GM23248 (cell line): ENCODE data around the gene ASXL1. TPM values are rescaled to one million over a fixed set of nuclear protein-coding genes. Genes with fewer than 3 reads are reported as not detected.

ENCODE experiments used
- DNase-seq: peaks from one replicate; pipeline ENCODE4 v3.0.0-alpha.2; 2015
- H2AFZ ChIP-seq: fragments of 200-600 bp; sonication (generic); 2 replicates; pipeline ENCODE4 v1.6.1; 2016; ENCODE audit warnings: antibody characterized with exemption
- H3F3A ChIP-seq: fragments of 200-600 bp; sonication (generic); 2 replicates; pipeline ENCODE4 v1.6.1; 2016; ENCODE audit warnings: mild to moderate bottlenecking, antibody characterized with exemption, mixed run types; ENCODE audit not compliant: insufficient read depth
- H3K27ac ChIP-seq: fragments of 200-600 bp; sonication (generic); 2 replicates; pipeline ENCODE4 v1.5.1; 2016; ENCODE audit warnings: mild to moderate bottlenecking
- H3K27me3 ChIP-seq: fragments of 200-600 bp; sonication (generic); replicated peaks from 2 replicates; pipeline ENCODE4 v1.6.1; 2016; ENCODE audit warnings: mild to moderate bottlenecking; ENCODE audit not compliant: insufficient read depth
- H3K36me3 ChIP-seq: fragments of 200-600 bp; sonication (generic); 2 replicates; pipeline ENCODE4 v1.6.1; 2016; ENCODE audit warnings: low read depth, mild to moderate bottlenecking
- H3K4me1 ChIP-seq: fragments of 200-600 bp; sonication (generic); 2 replicates; pipeline ENCODE4 v1.6.1; 2016; ENCODE audit warnings: mild to moderate bottlenecking; ENCODE audit not compliant: insufficient read depth
- H3K4me2 ChIP-seq: fragments of 200-600 bp; sonication (generic); one replicate; pipeline ENCODE4 v1.6.1; 2016; ENCODE audit warnings: mild to moderate bottlenecking; ENCODE audit not compliant: unreplicated experiment
- H3K4me3 ChIP-seq: fragments of 200-600 bp; sonication (generic); 2 replicates; pipeline ENCODE4 v1.5.1; 2016; ENCODE audit warnings: mild to moderate bottlenecking
- H3K79me2 ChIP-seq: fragments of 200-600 bp; sonication (generic); 2 replicates; pipeline ENCODE4 v1.6.1; 2016; ENCODE audit warnings: mild to moderate bottlenecking; ENCODE audit not compliant: insufficient read depth
- H3K9ac ChIP-seq: fragments of 200-600 bp; sonication (generic); 2 replicates; pipeline ENCODE4 v1.6.1; 2016; ENCODE audit warnings: mild to moderate bottlenecking
- H3K9me2 ChIP-seq: fragments of 200-600 bp; sonication (generic); 2 replicates; pipeline ENCODE4 v1.6.1; 2016; ENCODE audit warnings: mixed run types, mild to moderate bottlenecking, moderate library complexity; ENCODE audit not compliant: insufficient read depth
- H3K9me3 ChIP-seq: fragments of 200-600 bp; sonication (generic); one replicate; pipeline ENCODE4 v1.6.1; 2017; ENCODE audit warnings: low read depth
- H4K20me1 ChIP-seq: fragments of 200-600 bp; sonication (generic); 2 replicates; pipeline ENCODE4 v1.6.0; 2016; ENCODE audit not compliant: insufficient read depth
- EZH2 ChIP-seq: fragments of 200-600 bp; sonication (generic); IDR thresholded peaks from 2 replicates; pipeline ENCODE4 v1.6.1; 2018; ENCODE audit warnings: antibody characterized with exemption, mild to moderate bottlenecking; ENCODE audit not compliant: insufficient read depth, poor library complexity, severe bottlenecking
- EZH2phosphoT487 ChIP-seq: fragments of 200-600 bp; sonication (generic); IDR thresholded peaks from 2 replicates; pipeline ENCODE4 v1.6.1; 2018; ENCODE audit warnings: antibody characterized with exemption, moderate library complexity, mild to moderate bottlenecking, low read depth; ENCODE audit not compliant: insufficient read depth
- WGBS, 2 experiments: methylation state at CpG; one replicate each; pipeline ENCODE4 v1.1.6; 2015 to 2017; ENCODE audit warnings: low lambda C conversion rate in 2 of 2, low coverage in 1 of 2; ENCODE audit errors: missing lambda C conversion rate in 2 of 2; 5-methylcytosine and 5-hydroxymethylcytosine counted together
- in situ Hi-C: fragments of 300-500 bp; cut with MboI; formaldehyde crosslinking; loops from 2 replicates; pipeline ENCODE4 v1.15.0; 2020
- polyA plus RNA-seq: library from polyadenylated mRNA; unstranded; fragments of >200 nt; fragmentation: Nextera tagmentation; extraction: Ambion mirVana; gene quantifications from 2 replicates; pipeline ENCODE4 v1.2.1, GENCODE V29; 2016
- total RNA-seq: library from RNA; depleted of rRNA; stranded (reverse); fragments of >200 nt; shearing (Covaris generic); gene quantifications from 2 replicates; pipeline ENCODE4 v1.2.3, GENCODE V29; 2014

Gene ASXL1
- total and polyA plus RNA-seq, 2 experiments from 2014 or later = 13.8 to 39.9 TPM

DNA sequence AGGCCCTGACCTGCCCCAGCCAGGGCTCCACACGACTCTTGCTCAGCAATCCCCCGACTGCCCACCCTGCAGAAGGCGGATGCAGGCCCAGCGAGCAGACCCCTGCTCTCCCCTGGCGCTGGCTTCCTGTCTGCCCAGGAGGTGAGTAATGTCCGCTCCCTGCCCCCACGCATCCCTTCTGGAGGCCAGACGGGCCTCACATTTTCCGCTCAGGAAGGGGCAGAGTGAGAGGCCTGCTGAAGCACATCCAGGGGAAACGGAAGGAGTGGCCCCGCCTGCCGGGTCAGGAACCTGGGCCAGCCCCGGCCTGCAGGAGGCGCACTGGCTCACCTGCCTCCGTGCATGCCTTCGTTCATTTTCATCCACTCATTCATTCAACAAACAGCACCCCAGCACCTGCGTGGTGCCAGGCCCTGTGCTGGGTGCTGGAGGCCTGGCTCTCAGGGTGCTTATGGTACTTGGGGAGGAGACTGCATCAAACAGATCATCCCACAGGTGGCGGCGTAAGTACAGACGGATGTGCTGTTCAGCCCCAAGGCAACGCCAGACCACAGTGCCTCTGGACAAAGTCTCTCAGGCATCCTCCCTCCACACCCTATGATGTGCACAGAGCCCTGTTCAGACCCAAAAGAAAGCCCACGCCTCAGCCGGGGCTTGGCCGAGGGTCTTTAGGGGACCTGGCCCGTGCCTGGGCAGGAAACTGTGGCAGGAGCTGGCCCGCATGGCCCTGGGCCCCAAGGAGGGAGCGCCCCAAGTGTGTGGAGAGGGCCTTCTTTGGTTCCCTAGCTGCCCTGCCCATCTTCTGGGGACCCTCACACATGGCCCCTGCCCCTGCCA, 112.1 kb downstream of the ASXL1 start:
- no peak overlapping the region for H3K9ac ChIP-seq
- H4K20me1 ChIP-seq = no peaks in the 10 kb centered on the region
- H3F3A ChIP-seq = no peaks in the 10 kb centered on the region
- H3K27me3 ChIP-seq = no peaks in the 10 kb centered on the region
- H2AFZ ChIP-seq = no peak overlapping the region
- in situ Hi-C loops = no loop called here
- H3K9me2 ChIP-seq = no peaks in the 10 kb centered on the region
- no peak overlapping the region for H3K27ac ChIP-seq
- H3K4me2 ChIP-seq = no peak overlapping the region
- no peaks in the 10 kb centered on the region for H3K9me3 ChIP-seq
- H3K4me3 ChIP-seq = no peak overlapping the region
- 82 to 83% methylated on average over 26 to 27 of the region's 27 CpGs for WGBS, 2 experiments
- TF ChIP-seq EZH2 (no peak), EZH2phosphoT487 (no peak)
- H3K4me1 ChIP-seq = peaks cover 8% of the 10 kb centered on the region; the same call in 1 of the 2 replicates
- peaks cover 53% of the 10 kb centered on the region for H3K79me2 ChIP-seq
- H3K36me3 ChIP-seq = no peaks in the 10 kb centered on the region
- DNase-seq = peak; percentile 29

DNA sequence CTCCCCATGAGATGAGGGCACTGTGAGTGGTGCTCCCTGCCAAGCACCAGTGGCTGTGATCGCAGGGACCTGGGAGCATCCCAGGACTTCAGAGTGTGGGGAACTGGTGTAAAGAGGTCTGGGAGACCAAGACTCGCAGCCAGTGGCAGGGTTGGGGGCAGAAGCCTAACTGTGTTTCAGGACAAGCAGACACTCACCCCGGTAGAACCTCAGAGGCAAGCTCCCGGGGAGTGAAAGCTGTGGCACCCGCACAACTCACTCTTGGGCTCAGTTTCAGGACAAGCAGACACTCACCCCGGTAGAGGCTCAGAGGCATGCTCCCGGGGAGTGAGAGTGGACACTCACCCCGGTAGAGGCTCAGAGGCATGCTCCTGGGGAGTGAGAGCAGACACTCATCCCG, 112.8 kb downstream of the ASXL1 start:
- Histone ChIP-seq H3K79me2 (peaks cover 53% of the 10 kb centered on the region), H3K27ac (no peak overlapping the region), H3K4me1 (peaks cover 13% of the 10 kb centered on the region)

DNA sequence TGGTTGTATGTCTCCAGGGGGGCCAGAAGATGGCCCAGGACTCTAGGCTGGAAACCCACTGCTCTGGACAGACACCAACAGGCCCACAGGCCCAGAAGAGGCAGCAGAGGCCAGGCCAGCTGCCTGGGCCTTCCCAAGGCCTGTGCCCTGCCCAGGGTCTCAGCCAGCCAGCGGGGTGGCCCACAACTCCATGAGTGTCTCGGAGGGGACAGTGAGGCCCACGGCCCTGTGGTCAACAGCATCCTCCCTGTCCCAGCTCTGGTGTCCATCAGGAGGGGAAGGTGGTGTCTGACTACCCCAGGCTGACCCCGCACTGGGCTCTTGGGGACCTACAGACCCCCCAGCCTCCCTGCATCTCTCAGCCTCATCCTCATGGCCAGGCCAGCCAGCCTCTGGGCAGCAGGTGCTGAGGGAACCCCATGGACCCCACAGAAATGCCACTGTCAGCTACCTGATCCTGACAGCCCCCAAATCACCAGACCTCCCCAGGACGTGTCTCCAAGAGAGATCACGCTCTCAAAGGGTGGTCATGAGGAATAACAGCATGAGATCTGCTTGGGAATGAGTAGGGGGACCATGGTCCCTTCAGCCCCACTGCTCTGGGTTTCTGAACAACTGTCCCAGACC, 114.6 kb downstream of the ASXL1 start:
- 80 to 93% methylated on average over 4 to 6 of the region's 6 CpGs for WGBS, 2 experiments
- peaks cover 59% of the 10 kb centered on the region for H3K79me2 ChIP-seq
- H3K9me3 ChIP-seq = no peaks in the 10 kb centered on the region
- peaks cover 20% of the 10 kb centered on the region for H3K4me1 ChIP-seq
- H3F3A ChIP-seq = no peaks in the 10 kb centered on the region
- no peak overlapping the region for H3K27ac ChIP-seq
- H3K27me3 ChIP-seq = no peaks in the 10 kb centered on the region
- H3K9me2 ChIP-seq = no peaks in the 10 kb centered on the region
- H3K9ac ChIP-seq = no peak overlapping the region
- TF ChIP-seq EZH2phosphoT487 = no peak
- TF ChIP-seq EZH2 = no peak
- no peaks in the 10 kb centered on the region for H4K20me1 ChIP-seq
- H3K4me2 ChIP-seq = no peak overlapping the region
- no peak overlapping the region for H2AFZ ChIP-seq
- no peak for DNase-seq
- H3K4me3 ChIP-seq = no peak overlapping the region
- in situ Hi-C loops = no loop called here
- no peaks in the 10 kb centered on the region for H3K36me3 ChIP-seq

More for the DNA sequence above, 112.8 kb downstream of the ASXL1 start:
- no peaks in the 10 kb centered on the region for H3K9me2 ChIP-seq
- 64 to 76% methylated on average over 8 to 9 of the region's 9 CpGs for WGBS, 2 experiments
- no peak overlapping the region for H2AFZ ChIP-seq
- H3K36me3 ChIP-seq = no peaks in the 10 kb centered on the region
- H3F3A ChIP-seq = no peaks in the 10 kb centered on the region
- TF ChIP-seq EZH2 (no peak), EZH2phosphoT487 (no peak)
- H3K9me3 ChIP-seq = no peaks in the 10 kb centered on the region
- H3K4me3 ChIP-seq = no peak overlapping the region
- H3K27me3 ChIP-seq = no peaks in the 10 kb centered on the region
- no peaks in the 10 kb centered on the region for H4K20me1 ChIP-seq
- DNase-seq = no peak
- H3K9ac ChIP-seq = no peak overlapping the region
- H3K4me2 ChIP-seq = no peak overlapping the region
- in situ Hi-C loops = no loop called here

DNA sequence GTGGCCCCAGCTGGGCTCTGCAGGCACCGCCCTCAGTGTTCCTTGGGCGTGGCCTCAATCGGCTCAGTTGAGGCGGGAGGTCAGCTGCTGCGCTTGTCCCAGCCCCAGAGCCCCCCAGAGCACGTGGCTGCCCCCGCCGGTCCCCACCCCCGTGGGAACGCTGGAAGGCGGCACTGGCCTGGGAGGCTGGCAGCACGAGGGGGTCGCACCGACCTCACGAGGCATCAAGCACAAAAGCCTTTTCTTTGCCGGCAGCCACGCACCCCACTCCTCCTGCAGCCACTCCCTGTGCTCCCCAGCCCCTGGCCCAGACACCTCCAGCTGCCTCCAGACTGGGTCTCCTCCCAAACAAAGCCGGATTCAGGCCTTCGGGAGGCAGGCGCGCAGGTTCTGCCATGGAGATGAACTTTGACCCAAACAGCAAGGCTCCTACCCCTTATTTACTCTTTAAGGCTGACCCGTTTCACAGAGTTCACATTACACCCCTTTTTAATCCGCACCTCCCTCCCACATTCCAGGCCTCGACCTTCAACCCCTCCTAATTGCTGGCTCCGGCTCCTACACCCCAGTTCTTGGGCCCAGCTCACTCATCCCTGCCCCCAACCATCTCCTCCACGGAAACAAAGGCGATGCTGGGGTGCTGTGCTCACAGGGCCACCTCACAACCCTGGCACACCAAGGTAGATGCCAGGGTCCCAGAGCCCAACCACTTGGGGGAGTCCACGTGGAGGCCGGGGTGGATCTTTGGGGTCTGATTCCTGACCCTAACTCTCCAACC, 115.3 kb downstream of the ASXL1 start:
- no peak overlapping the region for H3K4me2 ChIP-seq
- H2AFZ ChIP-seq = no peak overlapping the region
- no peaks in the 10 kb centered on the region for H3K27me3 ChIP-seq
- H3F3A ChIP-seq = no peaks in the 10 kb centered on the region
- H3K27ac ChIP-seq = no peak overlapping the region
- H3K4me1 ChIP-seq = peaks cover 20% of the 10 kb centered on the region
- H3K4me3 ChIP-seq = no peak overlapping the region
- WGBS, 2 experiments = 87 to 90% methylated on average over 26 to 29 of the region's 29 CpGs
- no peaks in the 10 kb centered on the region for H3K9me3 ChIP-seq
- H3K9me2 ChIP-seq = no peaks in the 10 kb centered on the region
- H3K79me2 ChIP-seq = peaks cover 60% of the 10 kb centered on the region
- DNase-seq = no peak
- H4K20me1 ChIP-seq = no peaks in the 10 kb centered on the region
- no peak overlapping the region for H3K9ac ChIP-seq
- no peaks in the 10 kb centered on the region for H3K36me3 ChIP-seq
- in situ Hi-C loops = no loop called here
- TF ChIP-seq EZH2phosphoT487 (no peak), EZH2 (no peak)
